Astrocyte (in vitro differentiated cells and primary cell): ENCODE results near the gene MPP7.

Source experiments
- CTCF ChIP-seq: IDR thresholded peaks from 2 replicates; pipeline ENCODE4 v1.5.1; 2011; ENCODE audit warnings: low read depth, mild to moderate bottlenecking, inconsistent platforms, low read length, moderate library complexity; ENCODE audit not compliant: insufficient read depth
- EZH2 ChIP-seq: IDR thresholded peaks from 2 replicates; pipeline ENCODE4 v1.6.1; 2012; ENCODE audit warnings: mild to moderate bottlenecking, low read length, inconsistent platforms; ENCODE audit not compliant: insufficient read depth

- TF ChIP-seq CTCF (no peak), EZH2 (no peak)
Observed at GRCh38 chr10:28307267-28307666, 4.4 kb upstream of the MPP7 start.
